Endothelial cell of umbilical vein (primary cell): Measurements from ENCODE around the gene PLB1. TPM values are rescaled to one million over a fixed set of nuclear protein-coding genes. Genes with fewer than 3 reads are reported as not detected.

Experiments
- BruUV-seq: library from RNA; stranded (reverse); fragments of 400-500 nt; replicated peaks from 2 replicates; lab custom pipeline; 2021; lab: Mats Ljungman, UMichigan
- CTCF ChIA-PET: fragments of 300-600, 350-600 bp; sonication (Branson Sonifier 250); formaldehyde crosslinking; loops from one replicate; lab custom pipeline; 2021; ENCODE audit warnings: antibody characterized with exemption, inconsistent platforms; lab: Charles Lee
- POLR2A ChIA-PET: fragments of 300-600, 350-600 bp; sonication (Branson Sonifier 250); formaldehyde crosslinking; loops from one replicate; lab custom pipeline; 2021; ENCODE audit warnings: antibody characterized with exemption, inconsistent platforms; lab: Charles Lee
- DNase-seq: peaks from one replicate; pipeline ENCODE4 v3.0.0-alpha.2; 2011; ENCODE audit warnings: low read depth, low spot score
- FAIRE-seq: peaks from 2 replicates; lab custom pipeline; 2011; peaks lifted over from hg19 to GRCh38; lab: Jason Lieb, UNC
- H2AFZ ChIP-seq: 2 replicates; pipeline ENCODE4 v1.6.0; 2012; ENCODE audit warnings: low read depth, low read length, control low read depth, inconsistent platforms
- H3K27ac ChIP-seq: 2 replicates; pipeline ENCODE4 v1.5.1; 2011; ENCODE audit warnings: low read depth, mild to moderate bottlenecking, control low read depth, low read length, moderate library complexity; ENCODE audit not compliant: insufficient read depth
- H3K27me3 ChIP-seq, 2 experiments: 2 replicates each; pipeline versions ENCODE4 v1.6.0 to v1.6.1; 2011; ENCODE audit warnings: low read length in 2 of 2, mixed read lengths in 1 of 2; ENCODE audit not compliant: control insufficient read depth in 2 of 2, insufficient read depth in 2 of 2
- H3K36me3 ChIP-seq, 2 experiments: 2 replicates in 1 of 2; 3 replicates in 1 of 2; pipeline ENCODE4 v1.5.1; 2011; ENCODE audit warnings: low read length in 2 of 2, mild to moderate bottlenecking in 1 of 2, moderate library complexity in 1 of 2; ENCODE audit not compliant: control insufficient read depth in 2 of 2, insufficient read depth in 2 of 2; ENCODE audit errors: extremely low read depth in 1 of 2
- H3K4me1 ChIP-seq: 3 replicates; pipeline ENCODE4 v1.5.1; 2011; ENCODE audit warnings: mild to moderate bottlenecking, low read length; ENCODE audit not compliant: control insufficient read depth, insufficient read depth; ENCODE audit errors: extremely low read depth
- H3K4me2 ChIP-seq: 2 replicates; pipeline ENCODE4 v1.6.1; 2011; ENCODE audit warnings: low read length, control low read depth, mixed read lengths; ENCODE audit not compliant: insufficient read depth
- H3K4me3 ChIP-seq, 3 experiments: fragments of 200-600 bp in 1 of 3; sonication (generic), shearing (Covaris generic) in 1 of 3; replicated peaks in 1 of 3; 2 replicates each; pipeline ENCODE4 v1.5.1; 2011 to 2016; ENCODE audit warnings: control low read depth in 3 of 3, low read length in 3 of 3, mild to moderate bottlenecking in 2 of 3, inconsistent platforms in 1 of 3, low read depth in 1 of 3, moderate library complexity in 1 of 3; ENCODE audit not compliant: insufficient read depth in 1 of 3
- H3K79me2 ChIP-seq: 2 replicates; pipeline ENCODE4 v1.6.0; 2012; ENCODE audit warnings: low read length, inconsistent platforms; ENCODE audit not compliant: control insufficient read depth, insufficient read depth
- H3K9ac ChIP-seq: replicated peaks from 2 replicates; pipeline ENCODE3; 2011; ENCODE audit warnings: low read length, control low read depth; ENCODE audit not compliant: insufficient read depth; ENCODE audit errors: extremely low read depth
- H3K9me1 ChIP-seq: replicated peaks from 3 replicates; pipeline ENCODE4 v1.6.0; 2011; ENCODE audit warnings: mild to moderate bottlenecking, low read length; ENCODE audit not compliant: control insufficient read depth, insufficient read depth; ENCODE audit errors: extremely low read depth
- H3K9me3 ChIP-seq: replicated peaks from 2 replicates; pipeline ENCODE4 v1.5.1; 2012; ENCODE audit warnings: low read length, inconsistent platforms; ENCODE audit not compliant: control insufficient read depth, insufficient read depth
- H4K20me1 ChIP-seq: replicated peaks from 2 replicates; pipeline ENCODE3; 2011; ENCODE audit warnings: mild to moderate bottlenecking, low read length; ENCODE audit not compliant: control insufficient read depth, insufficient read depth; ENCODE audit errors: extremely low read depth
- CTCF ChIP-seq, 2 donors: IDR thresholded peaks; 1 replicate in 1 of 2; 2 replicates in 1 of 2; pipeline ENCODE4 v1.5.1; 2011; ENCODE audit warnings: low read length in 2 of 2, mild to moderate bottlenecking in 2 of 2, moderate library complexity in 2 of 2, control low read depth in 1 of 2, inconsistent platforms in 1 of 2, low read depth in 1 of 2; ENCODE audit not compliant: insufficient read depth in 1 of 2; ENCODE audit errors: extremely low read depth in 1 of 2
- EZH2 ChIP-seq: IDR thresholded peaks from 2 replicates; pipeline ENCODE4 v1.6.1; 2012; ENCODE audit warnings: borderline replicate concordance, low read depth, mild to moderate bottlenecking, moderate library complexity, low read length, inconsistent platforms; ENCODE audit not compliant: severe bottlenecking
- FOS ChIP-seq: IDR thresholded peaks from 2 replicates; pipeline ENCODE4 v1.6.1; 2011; ENCODE audit warnings: mild to moderate bottlenecking, low read length, moderate library complexity, borderline replicate concordance; ENCODE audit not compliant: insufficient read depth
- GATA2 ChIP-seq: IDR thresholded peaks from 2 replicates; pipeline ENCODE4 v1.7.0; 2011; ENCODE audit warnings: low read depth, mild to moderate bottlenecking, moderate library complexity, mixed read lengths, low read length; ENCODE audit not compliant: insufficient read length, insufficient read depth
- JUN ChIP-seq: IDR thresholded peaks from 2 replicates; pipeline ENCODE4 v1.6.1; 2011; ENCODE audit warnings: borderline replicate concordance, low read depth; ENCODE audit not compliant: insufficient read length, insufficient read depth
- MAX ChIP-seq: IDR thresholded peaks from 2 replicates; pipeline ENCODE4 v1.6.1; 2011; ENCODE audit not compliant: insufficient read depth, insufficient read length
- MYC ChIP-seq: IDR thresholded peaks from one replicate; pipeline ENCODE4 v1.6.1; 2011; ENCODE audit warnings: mild to moderate bottlenecking, low read depth, low read length
- POLR2A ChIP-seq: IDR thresholded peaks from 2 replicates; pipeline ENCODE4 v1.6.1; 2012; ENCODE audit warnings: low read depth, mild to moderate bottlenecking, control low read depth, low read length
- POLR2AphosphoS5 ChIP-seq: IDR thresholded peaks from 2 replicates; pipeline ENCODE4 v1.6.1; 2012; ENCODE audit warnings: low read depth, mild to moderate bottlenecking, control low read depth, low read length, moderate library complexity; ENCODE audit not compliant: insufficient read depth
- dilution Hi-C: fragments of 300-500 bp; cut with MboI; formaldehyde crosslinking; loops from one replicate; pipeline ENCODE4 v1.15.0; 2019; ENCODE audit warnings: low sequenced_read_pairs; ENCODE audit not compliant: extremely low pct_ligation_motif_present
- intact Hi-C: fragments of 100-400 bp; cut with micrococcal nuclease; formaldehyde crosslinking; loops from one replicate; pipeline ENCODE4 v1.10.0; 2022
- polyA plus RNA-seq, 4 experiments: library from polyadenylated mRNA; depleted of rRNA in 3 of 4; stranded (reverse) in 3 of 4; unstranded in 1 of 4; fragments of >200 nt; gene quantifications; 2 replicates each; pipeline versions ENCODE4 v1.2.1 to v1.2.3, GENCODE V29; 2011 to 2012; ENCODE audit warnings: missing spikeins in 1 of 4
- total RNA-seq: library from RNA; stranded (reverse); gene quantifications from 2 replicates; pipeline ENCODE4 v1.2.3, GENCODE V29; 2021

PLB1 gene
- total and polyA plus RNA-seq, 2 donors (not counting 3 experiments of a cell fraction or from before 2014, with no cell fraction given): 0.75 to 0.80 TPM

GRCh38 chr2:28499282-28499681 is 3.4 kb downstream of the PLB1 start:
- H3K4me2 ChIP-seq: no peak overlapping the region
- DNase-seq (peak; percentile 6), FAIRE-seq (no peak)
- no peak overlapping the region for H3K4me3 ChIP-seq
- BruUV-seq: no TSS peak
- intact Hi-C loops (no loop called here), dilution Hi-C loops (no loop called here)
- no peaks in the 10 kb centered on the region for H3K36me3 ChIP-seq
- H3K9ac ChIP-seq: no peak overlapping the region
- H2AFZ ChIP-seq: no peak overlapping the region
- no peaks in the 10 kb centered on the region for H3K4me1 ChIP-seq
- H3K79me2 ChIP-seq: no peaks in the 10 kb centered on the region
- no peaks in the 10 kb centered on the region for H3K9me1 ChIP-seq
- ChIA-PET CTCF (interaction anchor here (0.6 kb wide), 1 partner anchor 37 kb away, joined by 3 read pairs; no protein-coding TSS in a partner anchor), POLR2A (no interaction called here)
- no peaks in the 10 kb centered on the region for H3K9me3 ChIP-seq
- TF ChIP-seq MYC: no peak
- TF ChIP-seq FOS: no peak
- no peak for TF ChIP-seq POLR2AphosphoS5
- TF ChIP-seq EZH2: no peak
- no peak for TF ChIP-seq POLR2A
- no peak for TF ChIP-seq MAX
- no peak for TF ChIP-seq CTCF (IDR thresholded peaks at IDR 0.05; ENCODE audit: extremely low read depth in 1 of 2, insufficient read depth in 1 of 2, low read depth in 1 of 2, low read length in 2 of 2)
- TF ChIP-seq JUN: no peak
- no peak for TF ChIP-seq GATA2
- H3K27me3 ChIP-seq: peaks cover 4 to 8% of the 10 kb centered on the region in 2 experiments
- H4K20me1 ChIP-seq: no peaks in the 10 kb centered on the region
- no peak overlapping the region for H3K27ac ChIP-seq
